HCT116 (cell line): ENCODE measurements around the gene PON1. TPM values are rescaled to one million over a fixed set of nuclear protein-coding genes. Genes with fewer than 3 reads are reported as not detected.

Experiments used
- ATAC-seq: fragments of 200-7000 bp; cut with Tn5 transposase; 2 replicates; pipeline ENCODE4 v1.9.1; 2020; ENCODE audit warnings: mild to moderate bottlenecking, moderate library complexity
- BruUV-seq: library from RNA; stranded (reverse); fragments of 400-500 nt; replicated peaks from 2 replicates; lab custom pipeline; 2021; lab: Mats Ljungman, UMichigan
- CTCF ChIA-PET: fragments of 300-600 bp; sonication (Branson Sonifier 250); formaldehyde crosslinking; loops from one replicate; lab custom pipeline; 2021; ENCODE audit warnings: antibody characterized with exemption; lab: Charles Lee
- POLR2A ChIA-PET: fragments of 300-600, 350-600 bp; sonication (Branson Sonifier 250); formaldehyde crosslinking; loops from one replicate; lab custom pipeline; 2021; ENCODE audit warnings: antibody characterized with exemption; lab: Charles Lee
- RAD21 ChIA-PET, 2 experiments: fragments of 300-600 bp; sonication (Branson Sonifier 250); formaldehyde crosslinking; loops; one replicate each; lab custom pipeline; 2023; ENCODE audit warnings: low total read pairs in 2 of 2; ENCODE audit not compliant: uncharacterized antibody in 2 of 2, unreplicated experiment in 2 of 2, low non-redundant PET in 1 of 2; lab: Charles Lee
- DNase-seq: peaks from one replicate; pipeline ENCODE4 v3.0.0-alpha.2; 2010; ENCODE audit warnings: low read depth, low spot score
- H2AFZ ChIP-seq: fragments of 200-600 bp; shearing (Covaris generic), sonication (generic); 2 replicates; pipeline ENCODE4 v1.6.1; 2017; ENCODE audit warnings: low read depth, mixed run types, mixed read lengths, antibody characterized with exemption, low read length; ENCODE audit not compliant: poor library complexity, severe bottlenecking
- H3K27ac ChIP-seq: 2 replicates; pipeline ENCODE4 v1.5.1; 2012; ENCODE audit warnings: low read depth, low read length
- H3K27me3 ChIP-seq: fragments of 200-600 bp; sonication (generic); 2 replicates; pipeline ENCODE4 v1.6.1; 2016; ENCODE audit warnings: mixed run types, low read length, mixed read lengths; ENCODE audit not compliant: insufficient read depth
- H3K36me3 ChIP-seq, 2 experiments: fragments of 200-500 bp in 1 of 2; fragments of 200-600 bp in 1 of 2; sonication (Bioruptor generic) in 1 of 2; sonication (generic) in 1 of 2; 2 replicates each; pipeline versions ENCODE4 v1.5.1 to v1.6.1; 2014 to 2016; ENCODE audit warnings: low read length in 2 of 2, inconsistent platforms in 1 of 2, mixed read lengths in 1 of 2, mixed run types in 1 of 2; ENCODE audit not compliant: insufficient read depth in 2 of 2, control insufficient read depth in 1 of 2
- H3K4me1 ChIP-seq, 2 experiments: fragments of 200-600 bp in 1 of 2; sonication (generic) in 1 of 2; 2 replicates each; pipeline versions ENCODE4 v1.5.1 to v1.6.1; 2012 to 2017; ENCODE audit warnings: low read length in 2 of 2, inconsistent platforms in 1 of 2, mild to moderate bottlenecking in 1 of 2, mixed read lengths in 1 of 2, mixed run types in 1 of 2, moderate library complexity in 1 of 2; ENCODE audit not compliant: insufficient read depth in 2 of 2, control insufficient read depth in 1 of 2
- H3K4me2 ChIP-seq: fragments of 200-600 bp; sonication (generic); 2 replicates; pipeline ENCODE4 v1.6.1; 2017; ENCODE audit warnings: mixed run types, low read length, mixed read lengths
- H3K4me3 ChIP-seq, 2 experiments: fragments of 200-600 bp in 1 of 2; sonication (generic) in 1 of 2; replicated peaks in 1 of 2; 2 replicates each; pipeline ENCODE4 v1.5.1; 2011 to 2016; ENCODE audit warnings: low read length in 2 of 2, control low read depth in 1 of 2, low read depth in 1 of 2, mild to moderate bottlenecking in 1 of 2, mixed read lengths in 1 of 2, mixed run types in 1 of 2
- H3K79me2 ChIP-seq: fragments of 200-600 bp; sonication (generic); 2 replicates; pipeline ENCODE4 v1.6.1; 2017; ENCODE audit warnings: mild to moderate bottlenecking, mixed run types, low read length, moderate library complexity, mixed read lengths; ENCODE audit not compliant: insufficient read depth
- H3K9ac ChIP-seq: fragments of 200-600 bp; sonication (generic); 2 replicates; pipeline ENCODE4 v1.6.1; 2016; ENCODE audit warnings: low read length, mixed read lengths
- H3K9me2 ChIP-seq: fragments of 200-600 bp; sonication (generic), shearing (Covaris generic); 2 replicates; pipeline ENCODE4 v1.6.1; 2017; ENCODE audit warnings: mixed run types, mild to moderate bottlenecking, moderate library complexity; ENCODE audit not compliant: insufficient read depth
- H3K9me3 ChIP-seq, 2 experiments: fragments of 200-500 bp in 1 of 2; fragments of 200-600 bp in 1 of 2; sonication (Bioruptor generic) in 1 of 2; sonication (generic) in 1 of 2; 2 replicates each; pipeline ENCODE4 v1.6.1; 2014 to 2017; ENCODE audit warnings: low read length in 2 of 2, mixed read lengths in 2 of 2, inconsistent platforms in 1 of 2, low read depth in 1 of 2, mild to moderate bottlenecking in 1 of 2, mixed run types in 1 of 2, moderate library complexity in 1 of 2; ENCODE audit not compliant: control insufficient read depth in 1 of 2, insufficient read depth in 1 of 2
- H4K20me1 ChIP-seq: fragments of 200-600 bp; sonication (generic), shearing (Covaris generic); 2 replicates; pipeline ENCODE4 v1.6.1; 2017; ENCODE audit warnings: mixed run types, mild to moderate bottlenecking, moderate library complexity; ENCODE audit not compliant: insufficient read depth
- ELF1 ChIP-seq: IDR thresholded peaks from 2 replicates; pipeline ENCODE4 v1.6.1; 2012; ENCODE audit warnings: low read depth, borderline replicate concordance
- EZH2 ChIP-seq: fragments of 200-600 bp; sonication (generic); IDR thresholded peaks from 2 replicates; pipeline ENCODE4 v1.6.1; 2017; ENCODE audit warnings: antibody characterized with exemption, mixed run types
- EZH2phosphoT487 ChIP-seq: fragments of 200-600 bp; IDR thresholded peaks from 2 replicates; pipeline ENCODE4 v1.6.1; 2018; ENCODE audit warnings: antibody characterized with exemption, borderline replicate concordance
- JUND ChIP-seq: IDR thresholded peaks from 2 replicates; pipeline ENCODE4 v1.6.1; 2012
- POLR2AphosphoS5 ChIP-seq: IDR thresholded peaks from 2 replicates; pipeline ENCODE4 v1.6.1; 2011; ENCODE audit warnings: mild to moderate bottlenecking, low read depth, low read length, moderate library complexity
- SRF ChIP-seq: IDR thresholded peaks from 2 replicates; pipeline ENCODE4 v1.6.1; 2012; ENCODE audit warnings: low read depth
- intact Hi-C: fragments of 100-400 bp; cut with micrococcal nuclease; formaldehyde crosslinking; loops from 2 replicates; pipeline ENCODE4 v1.10.0; 2022
- total RNA-seq: library from RNA; stranded (reverse); gene quantifications from one replicate; pipeline ENCODE4 v1.2.1, GENCODE V29; 2021; ENCODE audit not compliant: unreplicated experiment
- TF ChIP-seq, protein P1 (sequence below), 3 experiments: fragments of 200-600 bp in 1 of 3; sonication (generic) in 1 of 3; IDR thresholded peaks in 2 of 3; conservative IDR thresholded peaks in 1 of 3; 2 replicates each; pipeline ENCODE4 v1.5.1; 2012 to 2017; ENCODE audit warnings: low read depth in 2 of 3, low read length in 2 of 3, antibody characterized with exemption in 1 of 3, borderline replicate concordance in 1 of 3, control low read depth in 1 of 3, mild to moderate bottlenecking in 1 of 3, mixed read lengths in 1 of 3, mixed run types in 1 of 3, moderate library complexity in 1 of 3; ENCODE audit not compliant: insufficient read depth in 1 of 3
- TF ChIP-seq, protein P2 (sequence below): IDR thresholded peaks from 2 replicates; pipeline ENCODE4 v1.6.1; 2012; ENCODE audit warnings: low read depth

The PON1 gene
- total RNA-seq, 1 experiment from 2014 or later: 0.20 TPM

DNA sequence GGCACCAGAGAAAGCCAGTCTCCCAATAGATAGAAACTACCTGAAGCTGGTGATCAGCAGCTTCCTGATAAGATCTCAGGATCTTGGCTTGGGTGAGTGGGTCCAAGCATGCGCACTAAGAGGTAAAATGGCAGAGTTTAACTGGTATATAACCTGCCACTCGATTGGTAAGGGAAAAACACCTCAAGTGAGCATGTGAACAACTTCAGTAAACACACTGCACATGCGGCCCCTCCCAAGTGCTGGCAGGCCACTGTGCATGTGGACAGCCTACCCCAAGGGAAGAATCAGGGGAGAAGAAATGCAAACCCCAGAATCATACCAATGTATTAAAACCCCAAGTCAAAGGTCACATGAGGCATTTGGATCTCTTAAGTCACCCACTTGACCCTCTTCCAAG, 17.7 kb upstream of the PON1 start:
- TF ChIP-seq ELF1: no peak
- ATAC-seq: no peak
- POLR2A ChIA-PET: no interaction called here

DNA sequence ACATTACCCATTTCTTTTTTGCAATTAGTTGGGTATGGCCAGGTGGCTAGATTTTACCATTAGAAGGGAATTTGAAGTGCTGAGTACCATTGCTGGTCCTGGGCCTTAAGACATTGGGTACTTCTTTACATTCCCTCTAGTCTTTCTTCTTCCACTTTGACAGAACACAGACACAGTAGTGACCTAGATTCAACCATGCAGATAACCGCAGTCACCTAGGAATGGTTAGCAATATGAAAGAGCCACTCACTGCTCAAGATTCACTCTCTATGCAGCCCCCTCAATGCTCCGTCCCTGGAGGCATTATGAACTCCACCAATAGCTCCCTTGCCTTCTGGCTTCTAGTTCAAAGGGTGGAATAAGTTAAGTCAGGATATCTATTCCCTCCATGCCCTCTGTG, 16.2 kb upstream of the PON1 start:
- CTCF ChIA-PET: no interaction called here
- intact Hi-C loops: no loop called here
- H4K20me1 ChIP-seq: no peaks in the 10 kb centered on the region
- no peak overlapping the region for H2AFZ ChIP-seq
- no TSS peak for BruUV-seq
- no peaks in the 10 kb centered on the region for H3K9me3 ChIP-seq
- POLR2A ChIA-PET: no interaction called here
- ATAC-seq (no peak), DNase-seq (no peak)
- H3K9ac ChIP-seq: no peak overlapping the region
- H3K4me3 ChIP-seq: no peak overlapping the region
- H3K79me2 ChIP-seq: no peaks in the 10 kb centered on the region
- no peak overlapping the region for H3K27ac ChIP-seq
- no peaks in the 10 kb centered on the region for H3K36me3 ChIP-seq
- no peaks in the 10 kb centered on the region for H3K27me3 ChIP-seq
- H3K9me2 ChIP-seq: no peaks in the 10 kb centered on the region
- no peaks in the 10 kb centered on the region for H3K4me1 ChIP-seq
- RAD21 ChIA-PET: no interaction called here
- H3K4me2 ChIP-seq: no peak overlapping the region
- no peak for TF ChIP-seq POLR2AphosphoS5
- TF ChIP-seq, protein P1, sequence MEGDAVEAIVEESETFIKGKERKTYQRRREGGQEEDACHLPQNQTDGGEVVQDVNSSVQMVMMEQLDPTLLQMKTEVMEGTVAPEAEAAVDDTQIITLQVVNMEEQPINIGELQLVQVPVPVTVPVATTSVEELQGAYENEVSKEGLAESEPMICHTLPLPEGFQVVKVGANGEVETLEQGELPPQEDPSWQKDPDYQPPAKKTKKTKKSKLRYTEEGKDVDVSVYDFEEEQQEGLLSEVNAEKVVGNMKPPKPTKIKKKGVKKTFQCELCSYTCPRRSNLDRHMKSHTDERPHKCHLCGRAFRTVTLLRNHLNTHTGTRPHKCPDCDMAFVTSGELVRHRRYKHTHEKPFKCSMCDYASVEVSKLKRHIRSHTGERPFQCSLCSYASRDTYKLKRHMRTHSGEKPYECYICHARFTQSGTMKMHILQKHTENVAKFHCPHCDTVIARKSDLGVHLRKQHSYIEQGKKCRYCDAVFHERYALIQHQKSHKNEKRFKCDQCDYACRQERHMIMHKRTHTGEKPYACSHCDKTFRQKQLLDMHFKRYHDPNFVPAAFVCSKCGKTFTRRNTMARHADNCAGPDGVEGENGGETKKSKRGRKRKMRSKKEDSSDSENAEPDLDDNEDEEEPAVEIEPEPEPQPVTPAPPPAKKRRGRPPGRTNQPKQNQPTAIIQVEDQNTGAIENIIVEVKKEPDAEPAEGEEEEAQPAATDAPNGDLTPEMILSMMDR (IDR thresholded peaks at IDR 0.05 in 2 of 3, conservative IDR thresholded peaks at IDR 0.05 in 1 of 3; ENCODE audit: borderline replicate concordance in 1 of 3, insufficient read depth in 1 of 3, low read depth in 2 of 3, low read length in 2 of 3): no peak
- TF ChIP-seq JUND: no peak
- TF ChIP-seq SRF: no peak
- TF ChIP-seq, protein P2, sequence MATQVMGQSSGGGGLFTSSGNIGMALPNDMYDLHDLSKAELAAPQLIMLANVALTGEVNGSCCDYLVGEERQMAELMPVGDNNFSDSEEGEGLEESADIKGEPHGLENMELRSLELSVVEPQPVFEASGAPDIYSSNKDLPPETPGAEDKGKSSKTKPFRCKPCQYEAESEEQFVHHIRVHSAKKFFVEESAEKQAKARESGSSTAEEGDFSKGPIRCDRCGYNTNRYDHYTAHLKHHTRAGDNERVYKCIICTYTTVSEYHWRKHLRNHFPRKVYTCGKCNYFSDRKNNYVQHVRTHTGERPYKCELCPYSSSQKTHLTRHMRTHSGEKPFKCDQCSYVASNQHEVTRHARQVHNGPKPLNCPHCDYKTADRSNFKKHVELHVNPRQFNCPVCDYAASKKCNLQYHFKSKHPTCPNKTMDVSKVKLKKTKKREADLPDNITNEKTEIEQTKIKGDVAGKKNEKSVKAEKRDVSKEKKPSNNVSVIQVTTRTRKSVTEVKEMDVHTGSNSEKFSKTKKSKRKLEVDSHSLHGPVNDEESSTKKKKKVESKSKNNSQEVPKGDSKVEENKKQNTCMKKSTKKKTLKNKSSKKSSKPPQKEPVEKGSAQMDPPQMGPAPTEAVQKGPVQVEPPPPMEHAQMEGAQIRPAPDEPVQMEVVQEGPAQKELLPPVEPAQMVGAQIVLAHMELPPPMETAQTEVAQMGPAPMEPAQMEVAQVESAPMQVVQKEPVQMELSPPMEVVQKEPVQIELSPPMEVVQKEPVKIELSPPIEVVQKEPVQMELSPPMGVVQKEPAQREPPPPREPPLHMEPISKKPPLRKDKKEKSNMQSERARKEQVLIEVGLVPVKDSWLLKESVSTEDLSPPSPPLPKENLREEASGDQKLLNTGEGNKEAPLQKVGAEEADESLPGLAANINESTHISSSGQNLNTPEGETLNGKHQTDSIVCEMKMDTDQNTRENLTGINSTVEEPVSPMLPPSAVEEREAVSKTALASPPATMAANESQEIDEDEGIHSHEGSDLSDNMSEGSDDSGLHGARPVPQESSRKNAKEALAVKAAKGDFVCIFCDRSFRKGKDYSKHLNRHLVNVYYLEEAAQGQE: no peak
- TF ChIP-seq EZH2: no peak
- no peak for TF ChIP-seq EZH2phosphoT487

More for the DNA sequence above, 17.7 kb upstream of the PON1 start:
- H3K9ac ChIP-seq: no peak overlapping the region
- H3K27me3 ChIP-seq: no peaks in the 10 kb centered on the region
- H3K36me3 ChIP-seq: no peaks in the 10 kb centered on the region
- H2AFZ ChIP-seq: no peak overlapping the region
- BruUV-seq: no TSS peak
- no peak for DNase-seq
- ChIA-PET RAD21 (no interaction called here), CTCF (no interaction called here)
- H3K9me2 ChIP-seq: no peaks in the 10 kb centered on the region
- H3K4me1 ChIP-seq: no peaks in the 10 kb centered on the region
- intact Hi-C loops: no loop called here
- no peaks in the 10 kb centered on the region for H3K9me3 ChIP-seq
- H3K4me3 ChIP-seq: no peak overlapping the region
- no peak overlapping the region for H3K4me2 ChIP-seq
- H4K20me1 ChIP-seq: no peaks in the 10 kb centered on the region
- H3K27ac ChIP-seq: no peak overlapping the region
- H3K79me2 ChIP-seq: no peaks in the 10 kb centered on the region
